ENCODE measurements around the gene IGSF8.
"Not testable (repeated sequence)": the region's sequence is repeated elsewhere in the genome, so short reads cannot be mapped to it uniquely, and the experiment has no call there.

IGSF8 gene

GRCh38 chr1:160125746-160126145 is 27.3 kb upstream of the IGSF8 start:
- DNase-seq = peak; percentile 71

DNA sequence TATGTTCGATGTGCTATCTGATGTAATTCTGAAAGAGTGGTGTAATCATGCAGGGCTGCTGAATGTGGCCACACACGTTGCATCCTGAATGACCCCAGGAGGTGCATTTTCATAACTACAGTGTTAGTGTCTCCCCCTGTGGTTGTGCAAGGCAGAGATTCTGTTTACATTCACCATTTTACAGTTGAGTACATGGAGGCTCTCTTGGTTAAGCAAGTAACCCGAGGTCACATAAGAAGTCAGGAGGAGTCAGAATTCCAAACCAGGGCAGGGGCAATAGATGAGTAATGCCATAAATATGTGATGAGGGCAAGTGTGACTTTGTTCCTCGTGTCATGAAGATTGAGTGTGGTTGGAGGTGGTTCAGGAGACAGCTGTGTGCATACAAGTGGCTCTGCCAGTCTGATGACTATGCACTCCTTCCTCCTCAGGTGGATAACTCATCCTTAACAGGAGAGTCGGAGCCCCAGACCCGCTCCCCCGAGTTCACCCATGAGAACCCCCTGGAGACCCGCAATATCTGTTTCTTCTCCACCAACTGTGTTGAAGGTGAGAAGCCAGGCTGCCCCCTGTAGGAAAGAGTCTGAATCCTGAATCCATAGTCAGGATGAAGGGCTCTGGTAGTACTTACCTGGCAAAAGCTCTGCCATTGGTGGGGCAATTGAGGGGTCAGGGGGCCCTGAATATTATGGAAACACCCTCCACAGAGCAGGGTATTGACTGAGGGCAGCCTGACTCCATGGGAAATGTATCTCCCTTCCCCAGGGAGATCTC is 26.5 kb upstream of the IGSF8 start:
- no peak for DNase-seq

DNA sequence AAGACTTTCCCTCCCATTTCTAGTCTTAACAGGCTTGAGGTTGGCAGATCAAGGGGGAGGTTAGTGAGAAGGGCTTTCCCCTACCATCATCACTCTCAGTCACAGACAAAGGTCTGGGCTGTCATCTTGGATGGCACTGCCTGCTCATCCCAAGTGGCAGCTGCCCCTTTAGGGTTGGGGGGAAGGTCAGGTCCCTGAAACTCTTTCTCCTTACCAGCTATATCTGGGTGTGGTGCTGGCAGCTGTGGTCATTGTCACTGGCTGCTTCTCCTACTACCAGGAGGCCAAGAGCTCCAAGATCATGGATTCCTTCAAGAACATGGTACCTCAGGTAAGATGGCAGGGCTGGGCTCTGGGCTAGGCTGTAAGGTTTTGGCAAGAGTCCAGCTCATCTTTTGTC is 25.3 kb upstream of the IGSF8 start:
- no peak for DNase-seq

DNA sequence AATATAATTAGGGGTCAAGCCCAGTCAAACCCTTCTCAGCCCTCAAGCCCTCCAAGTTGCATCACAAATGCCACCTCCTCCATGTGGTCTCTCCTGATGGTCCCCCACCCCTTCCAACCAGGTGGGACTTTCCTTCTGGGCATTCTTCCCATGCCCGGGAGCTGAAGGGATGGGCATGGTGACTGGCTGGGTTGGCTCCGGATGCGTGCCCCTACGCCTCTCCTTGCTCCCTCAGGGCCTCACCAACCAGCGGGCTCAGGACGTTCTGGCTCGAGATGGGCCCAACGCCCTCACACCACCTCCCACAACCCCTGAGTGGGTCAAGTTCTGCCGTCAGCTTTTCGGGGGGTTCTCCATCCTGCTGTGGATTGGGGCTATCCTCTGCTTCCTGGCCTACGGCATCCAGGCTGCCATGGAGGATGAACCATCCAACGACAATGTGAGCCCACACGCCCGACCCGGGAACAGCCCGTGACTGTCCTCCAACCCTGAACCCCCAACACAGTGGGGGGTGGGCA is 24.6 kb upstream of the IGSF8 start:
- DNase-seq = no peak

DNA sequence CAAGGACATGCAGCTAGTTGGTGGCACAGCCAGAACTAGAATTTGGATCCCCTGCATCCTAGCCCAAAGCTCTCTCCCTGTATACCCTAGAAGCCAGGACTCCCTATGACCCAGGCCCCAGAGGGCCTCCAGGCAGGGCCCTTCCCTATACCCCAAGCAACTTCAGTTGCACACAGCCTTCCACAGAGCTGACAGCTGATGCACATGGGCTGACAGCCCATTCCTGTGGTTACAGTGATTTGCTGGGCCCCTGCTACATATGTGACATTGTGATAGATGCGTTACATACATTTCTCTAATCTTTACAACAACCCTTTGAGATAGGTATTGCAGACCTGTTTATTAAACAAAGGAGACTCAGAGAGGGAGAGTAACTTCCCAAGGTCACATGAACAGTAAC is 23.0 kb upstream of the IGSF8 start:
- no peak for DNase-seq

DNA sequence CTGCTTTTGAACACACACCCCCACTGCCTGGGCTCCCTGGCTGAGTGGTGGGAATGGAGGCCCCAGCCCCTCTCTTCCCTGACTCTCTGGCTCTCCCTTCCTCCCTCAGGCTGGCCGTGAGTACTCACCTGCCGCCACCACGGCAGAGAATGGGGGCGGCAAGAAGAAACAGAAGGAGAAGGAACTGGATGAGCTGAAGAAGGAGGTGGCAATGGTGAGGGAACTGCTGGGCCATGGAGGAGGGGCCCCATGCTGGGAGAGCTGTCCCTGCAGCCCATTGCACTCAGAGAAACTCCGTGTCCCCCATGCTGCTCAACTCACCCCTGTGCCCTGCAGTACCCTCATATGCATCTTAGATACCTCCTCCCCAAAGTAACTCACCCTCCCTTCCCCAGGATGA is 22.4 kb upstream of the IGSF8 start:
- DNase-seq = no peak

DNA sequence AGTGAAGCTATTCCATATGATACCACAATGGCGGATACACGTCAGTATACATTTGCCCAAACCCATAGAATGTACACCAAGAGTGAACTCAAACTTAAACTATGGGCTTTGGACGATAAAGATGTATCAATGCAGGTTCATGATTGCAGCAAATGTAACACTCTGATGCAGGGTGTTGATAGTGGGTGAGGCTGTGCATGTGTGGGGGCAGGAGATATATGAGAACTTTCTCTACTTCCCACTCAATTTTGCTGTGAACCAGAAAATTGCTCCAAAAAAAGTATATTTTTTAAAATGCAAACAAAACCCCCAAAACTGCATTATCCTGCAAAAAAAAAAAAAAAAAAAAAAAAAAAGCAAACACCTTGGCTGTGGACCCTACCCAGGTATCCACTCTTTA is 20.5 kb upstream of the IGSF8 start:
- no peak for DNase-seq

GRCh38 chr1:160117709-160118183 is 19.3 kb upstream of the IGSF8 start:
- DNase-seq = no peak

GRCh38 chr1:160117300-160117699 is 18.9 kb upstream of the IGSF8 start:
- DNase-seq = no peak

DNA sequence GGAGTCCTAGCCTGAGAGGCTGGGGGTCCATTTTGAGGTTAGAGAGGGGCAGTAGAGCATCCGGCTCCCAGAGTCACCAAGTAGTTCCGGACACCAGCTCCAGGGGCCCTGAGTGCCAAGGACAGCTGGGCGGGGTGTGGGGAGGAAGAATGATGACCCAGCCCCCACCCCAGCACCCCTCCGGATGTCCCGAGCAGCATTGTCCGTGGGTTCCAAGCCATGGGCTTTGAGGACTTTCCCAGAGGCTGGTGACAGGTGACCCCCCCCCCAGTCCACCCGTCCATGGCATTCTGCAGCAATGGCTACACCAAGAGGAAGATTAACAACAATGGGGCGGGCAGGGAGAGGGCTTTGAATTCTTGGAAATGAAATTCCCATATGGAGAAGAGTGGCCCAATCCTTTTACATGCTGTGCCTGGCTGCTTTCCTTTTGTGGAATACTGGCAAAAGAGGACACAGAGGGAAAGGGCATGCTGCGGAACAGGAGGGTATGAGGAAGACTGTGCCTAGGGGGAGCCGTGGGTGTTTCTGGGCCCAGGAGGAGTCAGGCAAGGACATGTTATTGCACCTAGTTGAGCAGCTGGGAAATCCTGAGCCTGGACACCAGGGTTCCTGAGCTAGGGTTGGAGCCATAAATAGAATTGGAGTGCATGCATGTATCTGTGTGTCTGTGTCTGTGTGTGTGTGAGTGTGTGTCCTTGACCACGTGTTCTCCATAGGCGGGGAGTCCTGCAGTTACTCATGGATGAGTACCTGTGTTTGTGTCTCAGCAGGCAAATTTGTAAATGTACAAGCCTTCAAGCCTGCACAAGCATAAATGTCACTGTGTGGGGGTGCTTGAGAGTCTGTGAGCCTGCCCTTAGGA is 18.1 kb upstream of the IGSF8 start:
- no peak for DNase-seq

DNA sequence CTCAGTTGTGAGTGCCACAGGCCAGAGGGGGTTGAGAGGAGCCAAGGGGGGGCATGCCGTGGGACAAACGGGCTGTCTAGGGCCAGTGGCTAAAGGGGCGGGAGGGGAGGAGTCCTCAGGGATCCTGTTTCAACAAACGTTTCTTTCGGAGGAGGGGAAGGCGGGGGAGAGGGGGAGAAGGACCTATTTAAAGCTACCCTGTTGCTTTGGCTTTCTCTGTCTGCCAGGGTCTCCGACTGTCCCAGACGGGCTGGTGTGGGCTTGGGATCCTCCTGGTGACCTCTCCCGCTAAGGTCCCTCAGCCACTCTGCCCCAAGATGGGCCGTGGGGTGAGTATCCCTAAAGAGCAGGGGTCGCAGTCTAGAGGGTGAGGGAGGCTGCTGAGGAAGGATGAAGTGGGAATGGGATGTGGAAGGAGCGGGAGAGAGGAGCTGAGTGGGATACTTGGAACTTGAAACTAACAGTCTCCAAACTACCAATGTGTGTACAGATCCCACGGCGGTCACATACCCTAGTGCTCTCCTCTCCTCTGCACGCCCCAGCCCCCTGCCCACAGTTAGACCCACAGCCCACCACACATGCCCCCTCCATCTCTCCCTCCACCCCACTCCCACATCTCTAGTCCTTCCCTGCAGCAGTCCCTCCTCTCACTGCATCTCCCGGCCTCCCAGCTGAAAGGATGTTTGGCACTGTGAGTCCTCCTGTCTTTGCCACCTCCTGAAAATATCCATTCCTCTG is 17.3 kb upstream of the IGSF8 start, which contains the start of gene ATP1A2:
Gene ATP1A2 (plus strand): TSS at position 215 of the 738 bp plus-strand sequence. CDS start 103 bp downstream, at position 318.
- no peak for DNase-seq

- DNase-seq = no peak
Observed at GRCh38 chr1:160114085-160114484, 15.7 kb upstream of the IGSF8 start.

DNA sequence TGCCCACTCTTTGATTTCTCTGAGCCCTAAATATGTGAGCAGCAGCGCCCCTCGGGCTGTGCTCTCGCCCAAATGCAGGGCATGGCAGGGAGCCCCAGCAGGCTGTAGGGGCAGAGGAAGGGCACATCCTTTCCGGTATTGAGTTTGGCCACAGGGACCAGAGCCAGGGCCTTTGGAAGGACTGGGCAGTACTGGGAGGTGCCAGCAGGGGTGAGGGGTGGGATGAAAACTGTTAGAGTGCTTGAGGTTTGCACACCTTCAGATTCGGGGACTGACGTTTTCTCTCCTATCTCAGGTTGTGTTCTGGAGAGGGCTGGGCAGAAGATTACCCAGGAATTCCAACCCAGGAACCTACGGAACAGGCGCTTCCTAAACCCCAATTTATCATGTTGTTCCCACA is 15.0 kb upstream of the IGSF8 start:
- DNase-seq = no peak

- no peak for DNase-seq
Observed at GRCh38 chr1:160112357-160112756, 13.9 kb upstream of the IGSF8 start.

- not testable (repeated sequence) for DNase-seq
Observed at GRCh38 chr1:160111462-160111861, 13.0 kb upstream of the IGSF8 start.

DNA sequence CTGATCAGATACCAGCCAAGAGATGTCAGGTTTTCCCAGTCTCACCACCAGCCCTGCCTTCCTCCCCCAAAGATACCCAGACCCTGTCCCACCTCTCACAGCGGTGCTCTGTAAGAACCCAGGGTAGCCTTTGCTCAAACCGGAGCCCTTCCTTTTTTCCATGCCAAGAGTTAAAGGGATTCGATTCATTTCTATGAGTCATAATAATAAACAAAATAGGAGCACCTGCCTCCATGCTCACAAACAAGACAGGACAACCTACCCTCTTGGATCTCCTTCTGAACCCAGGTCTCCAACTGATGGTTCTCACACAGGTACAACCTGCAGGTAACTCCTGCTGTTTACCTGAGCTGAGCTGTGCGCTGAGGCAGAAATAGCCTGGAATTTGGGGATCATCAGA is 11.3 kb upstream of the IGSF8 start:
- no peak for DNase-seq

GRCh38 chr1:160108888-160109662 is 10.7 kb upstream of the IGSF8 start:
- DNase-seq = peak; percentile 83

- DNase-seq = no peak
Observed at GRCh38 chr1:160107512-160107911, 9.1 kb upstream of the IGSF8 start.

DNA sequence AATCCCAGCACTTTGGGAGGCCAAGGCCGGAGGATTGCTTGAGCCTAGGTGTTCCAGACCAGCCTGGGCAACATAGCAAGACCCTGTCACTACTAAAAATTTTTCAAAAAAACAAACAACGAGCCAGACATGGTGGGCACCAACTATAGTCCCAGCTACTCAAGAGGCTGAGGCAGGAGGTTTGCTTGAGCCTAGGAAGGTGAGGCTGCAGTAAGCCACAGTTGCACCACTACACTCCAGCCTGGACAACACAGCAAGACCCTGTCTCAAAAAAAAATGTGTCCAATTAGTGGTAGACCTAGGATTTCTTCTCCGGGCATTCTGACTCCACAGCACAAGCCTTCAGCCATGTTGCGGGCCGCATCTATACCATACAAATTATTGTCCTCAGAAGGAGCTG is 6.7 kb upstream of the IGSF8 start:
- DNase-seq = no peak

- no peak for DNase-seq
Observed at GRCh38 chr1:160104486-160104885, 6.1 kb upstream of the IGSF8 start.

DNA sequence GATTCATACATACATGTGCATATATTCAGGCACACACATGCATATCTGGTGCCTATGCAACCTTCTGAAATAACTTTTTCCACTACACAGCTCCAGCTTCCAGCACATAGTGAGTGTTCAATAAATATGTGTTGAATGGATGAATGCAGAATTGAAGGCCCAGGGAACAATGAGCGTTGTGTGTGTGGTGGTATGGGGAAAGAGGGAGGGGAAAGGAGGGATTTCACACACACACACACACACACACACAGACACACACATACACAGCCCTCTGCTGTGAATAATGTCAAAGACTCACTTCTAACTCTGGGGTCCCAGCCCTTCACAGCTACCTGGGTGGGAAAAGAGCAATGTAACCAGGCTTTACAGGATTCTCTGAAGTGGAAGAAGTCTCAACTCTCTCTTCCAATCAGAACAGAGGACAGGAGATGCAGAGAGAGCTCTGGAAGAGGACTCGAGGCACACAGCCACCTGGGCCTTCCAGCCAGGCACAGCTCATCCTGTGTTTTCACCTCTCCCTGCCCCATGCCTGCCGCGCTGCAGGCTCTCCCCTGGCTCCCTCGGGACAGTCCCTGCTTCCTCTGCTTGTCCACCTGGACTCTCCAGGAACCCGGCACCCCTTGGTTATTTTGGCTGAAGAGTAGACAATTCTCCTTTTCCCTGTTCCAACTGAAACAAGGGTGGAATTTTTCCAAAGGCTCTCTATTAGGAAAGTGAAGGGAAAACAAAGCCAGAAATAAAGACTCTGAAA is 5.4 kb upstream of the IGSF8 start:
- no peak for DNase-seq
